Thyroid gland (tissue), 4 donors: ENCODE results near the gene ENGASE.

Source experiments
- POLR2A ChIP-seq, 2 donors: fragments of 450-650 bp; IDR thresholded peaks; one replicate each; pipeline ENCODE4 v1.6.1; 2017; ENCODE audit warnings: antibody characterized with exemption in 2 of 2, mild to moderate bottlenecking in 2 of 2, moderate library complexity in 1 of 2
- TF ChIP-seq, protein P1 (sequence below), 6 experiments: fragments of 200-600 bp in 3 of 6; fragments of 450-650 bp in 3 of 6; sonication (generic) in 3 of 6; IDR thresholded peaks; one replicate each; pipeline ENCODE4 v1.5.1; 2016 to 2019; ENCODE audit warnings: antibody characterized with exemption in 6 of 6, mild to moderate bottlenecking in 2 of 6, inconsistent platforms in 1 of 6, moderate library complexity in 1 of 6

DNA sequence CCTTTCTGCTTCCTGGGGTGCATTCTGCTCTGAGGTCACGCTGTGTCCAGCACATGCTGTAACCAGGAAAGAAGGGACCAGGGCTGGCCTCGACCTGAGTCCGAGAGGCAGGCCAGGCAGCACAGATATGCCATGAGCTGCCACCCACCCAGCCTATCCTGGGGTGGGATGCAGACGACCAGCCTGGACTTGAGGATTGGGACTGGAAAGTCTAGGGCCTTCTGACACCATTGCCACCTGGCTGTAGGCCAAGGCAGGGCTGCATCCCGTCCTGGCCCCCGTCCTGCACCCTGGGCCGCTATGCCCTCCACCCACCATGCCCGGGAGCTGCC, 14.3 kb downstream of the ENGASE start:
- TF ChIP-seq, protein P1, sequence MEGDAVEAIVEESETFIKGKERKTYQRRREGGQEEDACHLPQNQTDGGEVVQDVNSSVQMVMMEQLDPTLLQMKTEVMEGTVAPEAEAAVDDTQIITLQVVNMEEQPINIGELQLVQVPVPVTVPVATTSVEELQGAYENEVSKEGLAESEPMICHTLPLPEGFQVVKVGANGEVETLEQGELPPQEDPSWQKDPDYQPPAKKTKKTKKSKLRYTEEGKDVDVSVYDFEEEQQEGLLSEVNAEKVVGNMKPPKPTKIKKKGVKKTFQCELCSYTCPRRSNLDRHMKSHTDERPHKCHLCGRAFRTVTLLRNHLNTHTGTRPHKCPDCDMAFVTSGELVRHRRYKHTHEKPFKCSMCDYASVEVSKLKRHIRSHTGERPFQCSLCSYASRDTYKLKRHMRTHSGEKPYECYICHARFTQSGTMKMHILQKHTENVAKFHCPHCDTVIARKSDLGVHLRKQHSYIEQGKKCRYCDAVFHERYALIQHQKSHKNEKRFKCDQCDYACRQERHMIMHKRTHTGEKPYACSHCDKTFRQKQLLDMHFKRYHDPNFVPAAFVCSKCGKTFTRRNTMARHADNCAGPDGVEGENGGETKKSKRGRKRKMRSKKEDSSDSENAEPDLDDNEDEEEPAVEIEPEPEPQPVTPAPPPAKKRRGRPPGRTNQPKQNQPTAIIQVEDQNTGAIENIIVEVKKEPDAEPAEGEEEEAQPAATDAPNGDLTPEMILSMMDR (IDR thresholded peaks at IDR 0.05) = no peak
- no peak for TF ChIP-seq POLR2A (IDR thresholded peaks at IDR 0.05)
